Measurements from ENCODE around the gene PSMA1. TPM values are rescaled to one million over a fixed set of nuclear protein-coding genes. Genes with fewer than 3 reads are reported as not detected.

The PSMA1 gene
- total RNA-seq, 4 donors from 2014 or later: 72.0 to 127 (median 114) TPM

- intact Hi-C loops (cut with DNase I): no loop called here
- H3K9me3 ChIP-seq: no peaks in the 10 kb centered on the region
- 58 to 59% methylated on average over 1 of the region's 1 CpG for WGBS, 2 donors
- TF ChIP-seq CTCF (IDR thresholded peaks at IDR 0.05): no peak
- no peak for TF ChIP-seq POLR2A (IDR thresholded peaks at IDR 0.05)
- H3K36me3 ChIP-seq: no peaks in the 10 kb centered on the region
- H3K27me3 ChIP-seq: no peaks in the 10 kb centered on the region
- no peaks in the 10 kb centered on the region for H3K4me1 ChIP-seq
- no peak for DNase-seq
- peak overlapping the region in 2 of 4 donors; percentile 64 to 75 for H3K27ac ChIP-seq
- no peak overlapping the region for H3K4me3 ChIP-seq
Observed at GRCh38 chr11:14555818-14556217, 35.6 kb upstream of the PSMA1 start.

GRCh38 chr11:14554959-14555358, 34.8 kb upstream of the PSMA1 start:
- H3K36me3 ChIP-seq: no peaks in the 10 kb centered on the region
- H3K4me3 ChIP-seq: no peak overlapping the region
- peak overlapping the region in 3 of 4 donors; percentile 62 to 75 (median 64) for H3K27ac ChIP-seq
- 42 to 51% methylated on average over 2 of the region's 2 CpGs for WGBS, 2 donors
- TF ChIP-seq CTCF (IDR thresholded peaks at IDR 0.05) (no peak), POLR2A (IDR thresholded peaks at IDR 0.05) (no peak)
- DNase-seq: no peak
- H3K9me3 ChIP-seq: no peaks in the 10 kb centered on the region
- no peaks in the 10 kb centered on the region for H3K27me3 ChIP-seq
- intact Hi-C loops (cut with DNase I): no loop called here
- H3K4me1 ChIP-seq: no peaks in the 10 kb centered on the region

GRCh38 chr11:14552089-14552488, 31.9 kb upstream of the PSMA1 start:
- TF ChIP-seq POLR2A (IDR thresholded peaks at IDR 0.05) (no peak), CTCF (IDR thresholded peaks at IDR 0.05) (no peak)
- H3K4me3 ChIP-seq: no peak overlapping the region
- H3K27me3 ChIP-seq: no peaks in the 10 kb centered on the region
- no peaks in the 10 kb centered on the region for H3K36me3 ChIP-seq
- no peaks in the 10 kb centered on the region for H3K4me1 ChIP-seq
- peak overlapping the region in 3 of 4 donors; percentile 40 to 61 (median 50) for H3K27ac ChIP-seq
- WGBS, 2 donors: 87 to 91% methylated on average over 4 of the region's 4 CpGs
- intact Hi-C loops (cut with DNase I): no loop called here
- no peak for DNase-seq
- H3K9me3 ChIP-seq: no peaks in the 10 kb centered on the region

- Histone ChIP-seq H3K4me1 (no peaks in the 10 kb centered on the region), H3K27ac (peak overlapping the region in 3 of 4 donors; percentile 44 to 61 (median 50)), H3K4me3 (no peak overlapping the region), H3K27me3 (no peaks in the 10 kb centered on the region), H3K9me3 (no peaks in the 10 kb centered on the region), H3K36me3 (no peaks in the 10 kb centered on the region)
- no peak for DNase-seq
- intact Hi-C loops (cut with DNase I): no loop called here
- TF ChIP-seq POLR2A (IDR thresholded peaks at IDR 0.05) (no peak), CTCF (IDR thresholded peaks at IDR 0.05) (no peak)
- WGBS, 2 donors: 29 to 31% methylated on average over 2 of the region's 2 CpGs
Observed at GRCh38 chr11:14551380-14551779, 31.2 kb upstream of the PSMA1 start.

- no peaks in the 10 kb centered on the region for H3K36me3 ChIP-seq
- no peak overlapping the region for H3K4me3 ChIP-seq
- H3K4me1 ChIP-seq: no peaks in the 10 kb centered on the region
- peak overlapping the region in 1 of 4 donors; percentile 50 for H3K27ac ChIP-seq
- DNase-seq: no peak
- intact Hi-C loops (cut with DNase I): no loop called here
- no peaks in the 10 kb centered on the region for H3K9me3 ChIP-seq
- no peaks in the 10 kb centered on the region for H3K27me3 ChIP-seq
- 56 to 68% methylated on average over 4 of the region's 4 CpGs for WGBS, 2 donors
- no peak for TF ChIP-seq POLR2A (IDR thresholded peaks at IDR 0.05)
- TF ChIP-seq CTCF (IDR thresholded peaks at IDR 0.05): no peak
Observed at GRCh38 chr11:14549891-14550290, 29.7 kb upstream of the PSMA1 start.
